GM21786 (cell line): ENCODE data around the gene REV3L.

Experiments used
- ATAC-seq: cut with Tn5 transposase; IDR thresholded peaks from one replicate; pipeline ENCODE4 v1.9.1; 2021; ENCODE audit not compliant: unreplicated experiment

The REV3L gene

GRCh38 chr6:111470991-111471390 lies 12.0 kb downstream of the REV3L start:
- ATAC-seq = no peak

- ATAC-seq = no peak
These were observed 13.5 kb downstream of the REV3L start for GRCh38 chr6:111469543-111469942.

- no peak for ATAC-seq
These were observed 14.5 kb downstream of the REV3L start for GRCh38 chr6:111468329-111469012.

GRCh38 chr6:111464184-111464583 lies 18.8 kb downstream of the REV3L start:
- no peak for ATAC-seq

GRCh38 chr6:111462770-111463391 lies 20.1 kb downstream of the REV3L start:
- ATAC-seq = no peak

- no peak for ATAC-seq
These were observed 21.2 kb downstream of the REV3L start for GRCh38 chr6:111461860-111462259.

- no peak for ATAC-seq
These were observed 24.3 kb downstream of the REV3L start for GRCh38 chr6:111458670-111459232.

- no peak for ATAC-seq
These were observed 26.8 kb downstream of the REV3L start for GRCh38 chr6:111456208-111456607.

- ATAC-seq = no peak
These were observed 32.4 kb downstream of the REV3L start for GRCh38 chr6:111450636-111451035.

GRCh38 chr6:111450087-111450486 lies 32.9 kb downstream of the REV3L start:
- no peak for ATAC-seq

- no peak for ATAC-seq
These were observed 33.9 kb downstream of the REV3L start for GRCh38 chr6:111449129-111449528.

GRCh38 chr6:111447051-111447450 lies 36.0 kb downstream of the REV3L start:
- no peak for ATAC-seq

GRCh38 chr6:111445861-111446267 lies 37.2 kb downstream of the REV3L start:
- ATAC-seq = no peak

- no peak for ATAC-seq
These were observed 38.2 kb downstream of the REV3L start for GRCh38 chr6:111444794-111445193.

- ATAC-seq = peak; percentile 71
These were observed 41.3 kb downstream of the REV3L start for GRCh38 chr6:111441678-111442243.

GRCh38 chr6:111439171-111439570 lies 43.8 kb downstream of the REV3L start:
- ATAC-seq = no peak

GRCh38 chr6:111437573-111437972 lies 45.4 kb downstream of the REV3L start:
- ATAC-seq = no peak

GRCh38 chr6:111432511-111432910 lies 50.5 kb downstream of the REV3L start:
- no peak for ATAC-seq

- ATAC-seq = no peak
These were observed 52.2 kb downstream of the REV3L start for GRCh38 chr6:111430605-111431376.

- ATAC-seq = no peak
These were observed 53.4 kb downstream of the REV3L start for GRCh38 chr6:111429571-111429970.

GRCh38 chr6:111428811-111429210 lies 54.2 kb downstream of the REV3L start:
- no peak for ATAC-seq
